Upper lobe of left lung (tissue), 4 donors: Measurements from ENCODE around the gene CLASP1.

Experiments used
- CTCF ChIP-seq, 6 experiments: fragments of 450-650 bp in 4 of 6; fragments of 200-600 bp in 2 of 6; sonication (generic) in 2 of 6; IDR thresholded peaks; one replicate each; pipeline ENCODE4 v1.5.1; 2016 to 2019; ENCODE audit warnings: antibody characterized with exemption in 6 of 6
- EP300 ChIP-seq, 4 donors: sonication (generic); formaldehyde crosslinking; IDR thresholded peaks; one replicate each; pipeline ENCODE4 v1.5.1; 2017; ENCODE audit warnings: antibody characterized with exemption in 4 of 4, control low read depth in 2 of 4

- no peak for TF ChIP-seq EP300 (IDR thresholded peaks at IDR 0.05)
- no peak for TF ChIP-seq CTCF (IDR thresholded peaks at IDR 0.05)
Observed at GRCh38 chr2:121316986-121317385, 332.3 kb downstream of the CLASP1 start.
